ENCODE results near the gene UROS.

GRCh38 chr10:125797424-125797823 lies 25.6 kb downstream of the UROS start:
- TF ChIP-seq GLIS2 (tag by site-specific recombination; IDR thresholded peaks at IDR 0.05) (no peak), CTCF (tag by site-specific recombination; IDR thresholded peaks at IDR 0.05) (no peak), YY2 (tag by site-specific recombination; IDR thresholded peaks at IDR 0.05) (no peak)
